IPS-18c (cell line): ENCODE measurements around the gene MYO6.
"Not testable (repeated sequence)": the region's sequence is repeated elsewhere in the genome, so short reads cannot be mapped to it uniquely, and the experiment has no call there.

Source experiments
- H3K4me3 ChIP-seq: 2 replicates; pipeline ENCODE4 v1.7.0; 2013; ENCODE audit warnings: low read depth, mild to moderate bottlenecking, low read length, moderate library complexity; ENCODE audit not compliant: insufficient read depth
- H3K9me3 ChIP-seq: one replicate; pipeline ENCODE4 v1.6.1; 2013; ENCODE audit warnings: mild to moderate bottlenecking, low read length, moderate library complexity; ENCODE audit not compliant: control insufficient read depth, insufficient read depth

MYO6 gene

DNA sequence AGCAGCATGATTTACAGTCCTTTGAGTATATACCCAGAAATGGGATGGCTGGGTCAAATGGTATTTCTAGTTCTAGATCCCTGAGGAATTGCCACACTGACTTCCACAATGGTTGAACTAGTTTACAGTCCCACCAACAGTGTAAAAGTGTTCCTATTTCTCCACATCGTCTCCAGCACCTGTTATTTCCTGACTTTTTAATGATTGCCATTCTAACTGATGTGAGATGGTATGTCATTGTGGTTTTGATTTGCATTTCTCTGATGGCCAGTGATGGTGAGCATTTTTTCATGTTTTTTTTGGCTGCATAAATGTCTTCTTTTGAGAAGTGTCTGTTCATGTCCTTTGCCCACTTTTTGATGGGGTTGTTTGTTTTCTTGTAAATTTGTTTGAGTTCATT is 151.2 kb downstream of the MYO6 start:
- not testable (repeated sequence) for H3K4me3 ChIP-seq, H3K9me3 ChIP-seq

DNA sequence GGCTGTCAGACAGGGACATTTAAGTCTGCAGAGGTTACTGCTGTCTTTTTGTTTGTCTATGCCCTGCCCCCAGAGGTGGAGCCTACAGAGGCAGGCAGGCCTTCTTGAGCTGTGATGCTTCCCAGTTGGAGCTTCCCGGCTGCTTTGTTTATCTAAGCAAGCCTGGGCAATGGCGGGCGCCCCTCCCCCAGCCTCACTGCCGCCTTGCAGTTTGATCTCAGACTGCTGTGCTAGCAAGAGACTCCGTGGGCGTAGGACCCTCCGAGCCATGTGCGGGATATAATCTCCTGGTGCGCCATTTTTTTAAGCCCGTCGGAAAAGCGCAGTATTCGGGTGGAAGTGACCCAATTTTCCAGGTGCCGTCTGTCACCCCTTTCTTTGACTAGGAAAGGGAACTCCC is 156.1 kb downstream of the MYO6 start:
- not testable (repeated sequence) for H3K4me3 ChIP-seq, H3K9me3 ChIP-seq

DNA sequence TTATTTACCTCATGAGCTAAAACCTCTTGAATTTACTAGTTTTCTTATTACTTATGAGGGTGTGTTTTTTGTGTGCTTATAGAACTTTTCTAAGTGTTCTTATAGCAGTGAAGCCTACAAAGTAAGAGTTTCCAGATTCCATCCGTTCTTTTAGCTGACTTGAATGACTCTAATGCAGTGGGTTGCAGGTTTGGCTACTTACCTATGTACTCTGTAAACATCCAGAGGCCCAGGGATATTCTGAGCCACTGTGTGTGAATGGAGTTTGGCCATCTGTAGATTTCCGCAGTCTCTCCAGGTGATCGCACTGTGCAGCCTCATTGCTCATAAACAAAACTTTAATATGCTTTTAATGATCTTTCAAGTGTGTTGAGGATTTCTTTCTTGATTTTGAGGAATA is 157.8 kb downstream of the MYO6 start:
- no peak overlapping the region for H3K4me3 ChIP-seq
- no peaks in the 10 kb centered on the region for H3K9me3 ChIP-seq

DNA sequence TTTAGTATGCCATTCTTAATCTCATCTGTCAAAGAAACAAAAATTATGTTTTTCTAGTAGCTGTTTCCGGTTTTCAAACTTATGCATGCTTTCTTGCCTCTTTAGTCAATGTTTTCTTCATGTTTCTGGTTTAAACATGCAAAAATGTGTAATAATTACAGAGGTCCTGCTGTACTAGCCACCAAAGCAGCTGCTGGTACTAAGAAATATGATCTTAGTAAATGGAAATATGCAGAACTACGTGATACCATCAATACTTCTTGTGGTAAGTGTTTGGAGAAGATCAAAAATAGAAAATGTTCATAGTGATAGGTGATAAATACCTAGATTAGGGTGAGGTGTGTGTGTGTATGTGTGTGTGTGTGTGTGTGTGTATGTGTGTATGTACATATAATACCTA is 158.4 kb downstream of the MYO6 start:
- Histone ChIP-seq H3K9me3 (no peaks in the 10 kb centered on the region), H3K4me3 (no peak overlapping the region)

DNA sequence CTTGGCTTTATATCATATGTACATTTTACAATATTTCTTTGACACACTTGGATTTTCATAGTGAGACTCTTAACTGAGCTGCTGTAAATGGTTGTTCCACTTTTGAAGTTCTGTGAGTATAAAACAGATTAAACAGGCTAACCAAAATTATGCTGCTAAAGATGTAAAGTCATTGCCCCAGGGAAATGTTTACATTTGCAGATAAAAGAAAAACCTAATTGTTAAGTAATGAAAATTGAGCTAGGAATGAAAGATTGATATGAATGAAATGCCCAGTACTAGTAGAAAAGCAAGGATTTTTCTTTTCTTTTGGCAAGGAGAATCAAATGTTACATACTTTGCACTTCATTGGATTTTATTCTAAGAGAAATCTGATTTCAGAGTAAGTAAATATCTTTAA is 164.0 kb downstream of the MYO6 start:
- Histone ChIP-seq H3K4me3 (no peak overlapping the region), H3K9me3 (no peaks in the 10 kb centered on the region)

DNA sequence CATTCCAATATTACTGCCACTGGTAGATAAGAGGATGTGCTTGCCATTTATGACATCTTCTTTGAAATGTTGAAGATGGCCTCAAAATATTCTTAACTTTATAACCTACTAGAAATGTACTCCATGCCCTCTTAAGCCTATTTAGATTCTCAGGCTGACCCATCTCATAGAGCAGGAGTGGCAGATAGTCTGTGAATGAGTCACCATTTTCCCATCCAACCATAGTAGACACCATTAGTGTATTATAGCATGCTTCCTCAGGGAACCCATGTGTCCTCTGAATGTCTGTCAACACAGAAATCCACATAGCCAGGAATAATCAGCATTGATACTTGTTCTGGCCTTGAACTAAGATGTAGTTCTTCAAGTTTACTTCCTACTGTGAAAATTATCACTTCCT is 173.2 kb downstream of the MYO6 start:
- no peaks in the 10 kb centered on the region for H3K9me3 ChIP-seq
- no peak overlapping the region for H3K4me3 ChIP-seq

DNA sequence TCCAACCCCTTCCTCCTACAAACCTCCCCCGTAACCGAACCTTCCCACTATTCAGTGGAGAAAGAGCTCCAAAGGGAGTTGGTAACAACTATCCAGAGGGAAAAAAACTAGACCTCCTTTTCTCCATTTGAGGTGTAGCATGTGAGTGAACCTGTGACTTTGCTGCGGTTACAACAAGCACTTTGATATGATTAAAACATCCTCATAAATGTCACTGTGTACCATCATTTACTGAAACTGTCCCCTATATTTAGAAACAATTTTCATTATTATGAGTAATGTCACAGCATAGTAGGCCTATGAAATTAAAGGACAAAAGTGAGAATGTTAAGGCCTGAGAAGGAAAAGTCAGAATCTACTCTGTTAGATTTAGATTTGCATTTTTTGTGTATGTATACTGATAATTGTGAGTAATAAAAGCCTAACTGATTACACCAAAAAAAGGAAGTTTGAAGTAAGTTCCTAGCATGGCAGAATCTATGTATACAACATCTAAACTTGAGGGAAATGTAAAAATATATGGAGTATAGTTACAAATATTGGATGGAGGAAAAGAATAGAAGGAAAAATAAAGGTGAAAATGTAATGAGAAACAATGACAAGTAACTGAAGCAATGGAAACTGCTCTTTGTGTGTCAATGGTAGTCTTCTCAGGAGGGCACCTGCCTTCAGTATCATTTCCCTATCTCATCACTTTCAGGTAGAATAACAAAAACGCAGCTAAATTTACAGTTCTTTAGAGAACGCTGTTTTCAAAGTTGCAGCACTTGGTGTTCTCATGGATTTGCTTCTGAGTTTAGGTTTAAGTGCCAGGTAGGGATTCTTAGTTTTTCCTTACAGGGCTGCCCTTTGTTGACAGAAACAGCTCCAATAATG is 177.5 kb downstream of the MYO6 start:
- Histone ChIP-seq H3K4me3 (no peak overlapping the region), H3K9me3 (no peaks in the 10 kb centered on the region)

DNA sequence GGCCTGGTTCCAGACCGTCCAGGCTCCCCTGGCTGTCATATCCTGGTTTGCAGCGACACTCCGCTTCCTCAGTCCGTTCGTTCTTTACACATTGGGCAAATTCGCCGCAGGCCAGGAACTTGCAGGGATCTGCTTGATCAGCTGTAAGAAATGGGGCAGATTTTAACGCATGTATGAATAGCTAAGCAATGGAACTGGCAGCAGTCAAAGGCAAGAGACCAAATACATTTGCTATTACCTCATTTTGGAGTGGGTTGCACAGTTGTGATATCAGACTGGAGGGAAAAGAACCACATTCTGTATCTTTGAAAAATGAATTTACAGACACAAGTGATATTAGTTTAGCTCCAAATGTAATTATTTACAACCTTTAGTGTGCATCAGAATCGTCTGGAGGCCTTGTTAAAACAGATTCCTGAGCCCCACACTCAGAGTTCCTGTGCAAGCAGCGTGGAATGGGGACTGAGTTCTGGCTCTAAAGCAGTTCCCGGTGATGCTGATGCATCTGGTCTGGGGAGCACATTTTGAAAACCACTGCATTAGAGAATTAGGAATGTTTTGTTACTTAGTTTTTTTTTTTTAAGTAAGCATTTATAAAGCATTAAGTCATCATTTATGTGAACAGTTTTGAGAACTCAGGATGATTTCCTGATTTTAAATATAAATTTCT is 182.1 kb downstream of the MYO6 start:
- no peaks in the 10 kb centered on the region for H3K9me3 ChIP-seq
- no peak overlapping the region for H3K4me3 ChIP-seq

DNA sequence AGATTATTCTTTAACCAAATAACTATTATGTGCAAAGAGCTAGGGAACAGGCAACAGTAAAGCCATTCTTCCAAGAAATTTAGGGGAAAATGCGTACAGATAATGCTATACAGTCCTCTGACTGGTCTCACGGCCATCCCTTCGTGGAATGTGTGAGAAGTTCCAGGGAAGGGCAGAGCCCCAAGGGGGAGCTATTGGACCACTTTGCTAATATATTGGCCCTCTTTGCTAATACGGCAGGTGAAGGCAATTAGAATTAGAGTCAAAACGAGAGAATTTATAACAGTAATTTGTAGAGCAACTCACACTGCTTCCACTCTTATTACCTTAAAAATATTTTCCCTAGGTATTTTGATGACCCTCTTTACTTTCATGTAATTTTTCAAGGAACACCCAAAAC is 183.0 kb downstream of the MYO6 start:
- Histone ChIP-seq H3K4me3 (no peak overlapping the region), H3K9me3 (no peaks in the 10 kb centered on the region)

DNA sequence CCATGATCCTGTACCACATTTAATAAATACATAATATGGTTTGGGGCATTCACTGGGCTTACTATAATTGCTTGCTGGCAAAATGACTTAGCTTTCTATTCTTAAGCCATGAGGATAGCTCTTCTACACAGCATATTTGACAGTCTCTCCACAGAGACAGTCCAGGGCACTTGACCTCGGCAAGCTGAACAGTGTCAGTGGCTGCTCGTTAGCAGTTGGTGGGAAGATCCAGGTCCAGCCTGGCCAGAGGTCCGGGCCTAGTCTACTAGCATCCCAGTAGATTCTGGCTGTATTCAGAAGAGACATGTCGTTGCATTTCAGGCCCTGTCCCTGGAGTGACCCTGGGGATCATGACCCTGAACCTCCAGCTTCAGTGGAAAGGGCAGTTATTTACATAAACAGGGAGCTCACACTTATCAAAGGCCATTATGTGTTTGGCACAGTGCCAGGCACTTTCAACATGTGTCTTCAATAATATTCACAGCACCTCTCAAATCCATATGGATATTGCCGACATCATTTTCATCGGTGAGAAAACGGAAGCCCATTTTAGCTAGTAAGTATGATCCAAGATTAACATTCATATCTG is 184.4 kb downstream of the MYO6 start:
- Histone ChIP-seq H3K9me3 (no peaks in the 10 kb centered on the region), H3K4me3 (no peak overlapping the region)

DNA sequence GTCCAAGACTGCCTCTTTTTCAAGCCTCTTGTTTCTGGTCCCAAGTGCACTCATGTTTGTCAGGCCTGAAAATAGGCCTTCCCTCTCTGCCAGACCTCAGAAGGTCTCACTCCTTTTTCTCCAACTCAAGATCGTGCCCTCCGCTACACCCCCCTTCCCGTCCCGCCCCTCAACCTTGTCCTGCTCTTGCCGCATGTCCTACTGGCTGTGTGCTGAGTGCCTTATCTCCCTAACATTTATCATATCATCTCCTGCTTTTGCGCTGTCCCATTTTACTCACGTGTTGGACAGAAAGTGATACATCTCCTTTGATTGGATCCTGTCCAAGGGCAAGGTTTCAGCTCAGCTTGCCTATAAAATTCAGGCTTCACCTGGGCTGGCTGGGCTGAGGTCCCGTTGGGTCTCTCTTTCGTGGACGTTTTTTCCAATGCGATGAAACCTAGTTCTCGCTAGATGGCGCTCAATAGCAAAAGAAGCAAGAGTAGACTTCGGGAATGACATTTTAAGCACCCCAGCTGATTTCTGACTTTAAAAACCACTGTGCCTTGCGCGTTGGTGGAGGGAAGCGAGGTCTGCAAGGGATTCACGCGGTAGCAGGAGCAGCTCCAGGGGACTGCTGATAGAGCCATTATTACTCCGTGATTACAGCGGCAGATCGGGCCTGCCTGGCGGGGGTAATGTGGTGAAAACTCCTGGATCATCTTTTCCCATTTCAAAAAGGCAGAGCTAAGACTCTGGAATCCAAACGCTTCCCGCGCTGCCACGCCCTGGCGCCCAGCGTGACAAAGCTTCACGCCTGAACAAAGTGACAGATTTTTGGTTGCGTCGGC is 185.8 kb downstream of the MYO6 start:
- Histone ChIP-seq H3K4me3 (peak overlapping the region; percentile 5; the same call in 1 of the 2 replicates), H3K9me3 (no peaks in the 10 kb centered on the region)

DNA sequence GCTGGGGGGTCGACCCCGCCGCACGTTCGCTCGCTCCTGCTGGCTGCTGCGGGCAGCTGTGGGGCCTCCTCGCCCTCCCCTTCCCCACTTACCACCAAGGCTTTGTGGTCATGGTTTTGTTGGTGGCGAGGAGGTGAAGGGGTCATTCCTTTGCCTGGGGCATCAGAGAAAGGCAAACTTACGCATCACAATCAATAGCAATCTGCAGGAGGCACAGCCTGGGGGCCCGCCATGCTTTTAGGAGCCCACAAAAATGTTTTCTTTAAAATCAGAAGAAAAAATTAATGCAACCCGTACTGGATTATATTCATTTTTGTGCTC is 186.4 kb downstream of the MYO6 start:
- Histone ChIP-seq H3K9me3 (no peaks in the 10 kb centered on the region), H3K4me3 (peak overlapping the region; percentile 5; the same call in 1 of the 2 replicates)

DNA sequence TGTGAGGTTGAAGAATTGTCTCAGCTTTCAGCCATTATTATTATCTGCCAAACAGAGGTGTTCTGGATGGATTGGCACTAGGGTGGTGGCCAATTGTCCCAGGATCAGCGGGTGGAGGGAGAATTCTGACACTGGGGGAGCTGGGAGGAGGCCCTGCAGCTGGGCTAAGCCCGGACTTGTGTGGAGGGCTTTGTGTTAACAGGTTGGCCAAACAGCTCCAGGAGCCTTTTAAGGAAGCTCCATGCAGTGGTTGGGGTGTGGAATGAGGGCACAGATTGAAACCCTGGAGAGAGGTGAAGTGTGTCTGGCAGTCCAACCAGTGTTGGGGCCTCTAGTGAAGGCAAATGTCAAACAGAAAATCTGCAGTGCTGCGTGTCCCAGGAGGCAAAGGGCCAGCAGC is 187.6 kb downstream of the MYO6 start:
- Histone ChIP-seq H3K4me3 (no peak overlapping the region), H3K9me3 (no peaks in the 10 kb centered on the region)

DNA sequence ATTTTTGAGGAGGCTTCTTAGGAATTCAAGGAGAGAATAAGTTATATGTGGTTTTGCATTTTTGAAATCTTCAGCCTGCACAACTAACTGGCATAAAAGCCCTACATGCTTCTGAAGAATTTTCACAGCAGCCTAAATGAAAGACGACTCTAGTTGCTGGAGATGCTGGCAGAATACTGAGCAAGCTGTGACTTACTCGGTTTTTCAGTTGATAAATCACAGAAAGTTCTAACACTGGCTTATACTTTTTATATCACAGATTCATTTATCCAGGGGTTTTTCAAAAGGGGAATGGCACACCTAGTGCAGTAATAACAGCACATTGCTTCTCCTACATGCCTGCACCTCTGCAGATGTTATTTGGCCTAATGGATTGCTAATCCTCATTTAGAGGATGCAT is 188.8 kb downstream of the MYO6 start:
- H3K4me3 ChIP-seq: no peak overlapping the region
- no peaks in the 10 kb centered on the region for H3K9me3 ChIP-seq

DNA sequence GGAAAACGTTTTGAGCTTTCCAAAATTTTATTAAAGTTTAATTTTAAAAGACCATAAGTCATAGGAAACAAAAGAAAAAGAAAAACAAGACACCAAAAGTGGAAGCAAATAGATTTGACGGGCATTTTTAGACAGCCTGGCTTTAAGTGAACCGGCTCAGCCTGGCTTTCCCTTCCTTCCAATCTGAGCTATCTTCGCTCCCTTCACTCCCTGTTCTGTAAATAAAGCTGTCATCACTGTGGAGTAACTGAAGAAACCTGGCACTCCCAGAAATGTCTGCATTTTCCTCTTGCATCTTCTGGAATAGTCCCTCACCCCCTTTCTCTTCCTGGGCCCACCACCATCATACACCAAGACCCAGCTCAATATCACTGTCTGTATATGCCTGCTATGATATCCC is 191.5 kb downstream of the MYO6 start:
- no peak overlapping the region for H3K4me3 ChIP-seq
- H3K9me3 ChIP-seq: no peaks in the 10 kb centered on the region

DNA sequence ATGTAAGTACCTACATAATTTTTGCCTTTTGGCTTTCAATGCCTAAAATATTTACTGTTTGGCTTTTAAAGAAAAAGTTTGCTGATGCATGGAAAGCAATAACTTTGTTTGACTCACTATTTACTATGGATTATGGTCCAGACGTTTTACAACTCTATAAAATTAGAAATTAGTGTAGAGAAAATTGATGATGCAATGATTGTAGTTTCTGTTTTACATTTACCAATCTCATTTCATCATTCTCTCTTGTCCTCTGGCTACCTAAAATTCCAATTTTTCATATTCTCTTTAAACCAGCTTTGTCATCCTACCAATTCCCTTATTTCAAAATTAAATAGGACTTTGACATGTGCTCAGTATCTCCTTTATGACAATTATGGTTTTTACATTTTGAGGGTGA is 192.5 kb downstream of the MYO6 start:
- no peaks in the 10 kb centered on the region for H3K9me3 ChIP-seq
- H3K4me3 ChIP-seq: no peak overlapping the region

DNA sequence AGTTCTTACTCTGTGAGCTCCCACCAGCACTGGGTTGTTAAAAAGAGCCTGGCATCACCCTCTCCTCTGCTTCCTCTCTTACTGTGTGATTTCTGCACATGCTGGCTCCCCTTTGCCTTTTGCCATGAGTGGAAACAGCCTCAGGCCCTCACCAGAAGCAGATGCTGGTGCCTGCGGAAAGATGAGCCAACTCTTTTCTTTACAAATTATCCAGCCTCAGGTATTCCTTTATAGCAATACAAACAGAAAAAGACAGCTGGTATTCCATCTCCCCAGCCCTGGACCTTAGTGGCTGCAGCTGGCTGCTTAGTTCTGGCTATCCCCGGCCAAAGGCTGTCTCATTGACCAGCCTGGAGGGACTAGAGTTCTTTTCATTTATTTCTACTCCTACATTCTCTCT is 194.3 kb downstream of the MYO6 start:
- H3K9me3 ChIP-seq: no peaks in the 10 kb centered on the region
- H3K4me3 ChIP-seq: no peak overlapping the region
